Esophagus muscularis mucosa (tissue), 4 donors: ENCODE measurements around the gene ETV6. TPM values are rescaled to one million over a fixed set of nuclear protein-coding genes. Genes with fewer than 3 reads are reported as not detected.

Experiments
- DNase-seq: peaks from one replicate; pipeline ENCODE4 v3.0.0-alpha.2; 2017; ENCODE audit errors: extremely low spot score
- H3K27ac ChIP-seq, 4 donors: fragments of 200-600 bp; sonication (generic); replicated peaks in 1 of 4; 1 replicate in 3 of 4; 2 replicates in 1 of 4; pipeline ENCODE4 v1.5.1; 2016 to 2019; ENCODE audit warnings: mild to moderate bottlenecking in 1 of 4
- H3K27me3 ChIP-seq, 4 donors: fragments of 200-600 bp; sonication (generic); one replicate each; pipeline versions ENCODE4 v1.5.1 to v1.6.0; 2016 to 2019
- H3K36me3 ChIP-seq, 4 donors: fragments of 200-600 bp; sonication (generic); one replicate each; pipeline ENCODE4 v1.5.1; 2016 to 2019
- H3K4me1 ChIP-seq, 4 donors: fragments of 200-600 bp; sonication (generic); one replicate each; pipeline ENCODE4 v1.5.1; 2016 to 2019
- H3K4me3 ChIP-seq, 4 donors: fragments of 200-600 bp; sonication (generic); 1 replicate in 2 of 4; 2 replicates in 2 of 4; pipeline ENCODE4 v1.5.1; 2016 to 2019; ENCODE audit warnings: mild to moderate bottlenecking in 4 of 4, moderate library complexity in 1 of 4
- H3K9me3 ChIP-seq, 4 donors: fragments of 200-600 bp; sonication (generic); 1 replicate in 3 of 4; 2 replicates in 1 of 4; pipeline ENCODE4 v1.5.1; 2016 to 2019
- EP300 ChIP-seq: sonication (generic); formaldehyde crosslinking; IDR thresholded peaks from one replicate; pipeline ENCODE4 v1.6.1; 2017; ENCODE audit warnings: antibody characterized with exemption
- POLR2A ChIP-seq: fragments of 450-650 bp; IDR thresholded peaks from one replicate; pipeline ENCODE4 v1.6.1; 2017; ENCODE audit warnings: antibody characterized with exemption, moderate library complexity, mild to moderate bottlenecking, low read depth
- POLR2AphosphoS5 ChIP-seq, 2 donors: sonication (generic); formaldehyde crosslinking; IDR thresholded peaks; one replicate each; pipeline ENCODE4 v1.6.1; 2017; ENCODE audit warnings: antibody characterized with exemption in 2 of 2
- WGBS: methylation state at CpG from one replicate; pipeline ENCODE4 v1.1.5; 2018; 5-methylcytosine and 5-hydroxymethylcytosine counted together
- intact Hi-C: fragments of 100-400 bp; cut with DNase I; formaldehyde crosslinking; loops from one replicate; pipeline ENCODE4 v1.15.1; 2023
- total RNA-seq, 4 donors: library from RNA; depleted of rRNA; stranded (reverse); fragments of >200 nt; gene quantifications; one replicate each; pipeline versions ENCODE4 v1.1.0 to v1.2.1, GENCODE V29; 2016
- TF ChIP-seq, protein P1 (sequence below), 3 experiments: fragments of 200-600 bp in 2 of 3; fragments of 450-650 bp in 1 of 3; sonication (generic) in 2 of 3; IDR thresholded peaks; one replicate each; pipeline ENCODE4 v1.5.1; 2017 to 2019; ENCODE audit warnings: antibody characterized with exemption in 3 of 3, mild to moderate bottlenecking in 2 of 3, moderate library complexity in 1 of 3

ETV6 gene
- total RNA-seq, 4 donors from 2014 or later: 22.4 to 29.6 (median 25.3) TPM

DNA sequence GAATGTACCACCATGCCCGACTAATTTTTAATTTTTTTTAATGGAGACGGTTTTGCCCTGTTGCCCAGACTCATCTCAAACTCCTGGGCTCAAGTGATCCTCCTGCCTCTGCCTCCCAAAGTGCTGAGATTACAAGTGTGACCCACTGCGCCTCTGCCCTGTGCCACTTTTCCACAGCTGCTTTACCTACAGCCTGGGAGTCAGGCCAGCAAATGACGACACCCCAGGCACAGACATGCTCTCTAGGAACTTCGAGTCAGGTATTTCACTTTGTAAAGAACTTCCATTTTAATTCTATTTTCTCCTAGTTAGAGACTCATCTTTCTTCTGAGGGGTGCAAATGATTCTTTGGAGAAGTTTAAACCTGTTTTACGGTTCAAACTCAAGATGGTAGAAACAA, 89.0 kb downstream of the ETV6 start:
- WGBS: 90% methylated on average over 6 of the region's 6 CpGs
- intact Hi-C loops: no loop called here
- H3K36me3 ChIP-seq: no peaks in the 10 kb centered on the region
- no peaks in the 10 kb centered on the region for H3K9me3 ChIP-seq
- H3K4me1 ChIP-seq: peaks cover 5 to 66% (median 46%) of the 10 kb centered on the region in 4 donors
- peak overlapping the region in 1 of 4 donors; percentile 45 for H3K27ac ChIP-seq
- H3K4me3 ChIP-seq: no peak overlapping the region
- no peak for TF ChIP-seq POLR2A
- TF ChIP-seq EP300: no peak
- TF ChIP-seq, protein P1, sequence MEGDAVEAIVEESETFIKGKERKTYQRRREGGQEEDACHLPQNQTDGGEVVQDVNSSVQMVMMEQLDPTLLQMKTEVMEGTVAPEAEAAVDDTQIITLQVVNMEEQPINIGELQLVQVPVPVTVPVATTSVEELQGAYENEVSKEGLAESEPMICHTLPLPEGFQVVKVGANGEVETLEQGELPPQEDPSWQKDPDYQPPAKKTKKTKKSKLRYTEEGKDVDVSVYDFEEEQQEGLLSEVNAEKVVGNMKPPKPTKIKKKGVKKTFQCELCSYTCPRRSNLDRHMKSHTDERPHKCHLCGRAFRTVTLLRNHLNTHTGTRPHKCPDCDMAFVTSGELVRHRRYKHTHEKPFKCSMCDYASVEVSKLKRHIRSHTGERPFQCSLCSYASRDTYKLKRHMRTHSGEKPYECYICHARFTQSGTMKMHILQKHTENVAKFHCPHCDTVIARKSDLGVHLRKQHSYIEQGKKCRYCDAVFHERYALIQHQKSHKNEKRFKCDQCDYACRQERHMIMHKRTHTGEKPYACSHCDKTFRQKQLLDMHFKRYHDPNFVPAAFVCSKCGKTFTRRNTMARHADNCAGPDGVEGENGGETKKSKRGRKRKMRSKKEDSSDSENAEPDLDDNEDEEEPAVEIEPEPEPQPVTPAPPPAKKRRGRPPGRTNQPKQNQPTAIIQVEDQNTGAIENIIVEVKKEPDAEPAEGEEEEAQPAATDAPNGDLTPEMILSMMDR (IDR thresholded peaks at IDR 0.05): no peak
- DNase-seq: no peak
- H3K27me3 ChIP-seq: no peaks in the 10 kb centered on the region

DNA sequence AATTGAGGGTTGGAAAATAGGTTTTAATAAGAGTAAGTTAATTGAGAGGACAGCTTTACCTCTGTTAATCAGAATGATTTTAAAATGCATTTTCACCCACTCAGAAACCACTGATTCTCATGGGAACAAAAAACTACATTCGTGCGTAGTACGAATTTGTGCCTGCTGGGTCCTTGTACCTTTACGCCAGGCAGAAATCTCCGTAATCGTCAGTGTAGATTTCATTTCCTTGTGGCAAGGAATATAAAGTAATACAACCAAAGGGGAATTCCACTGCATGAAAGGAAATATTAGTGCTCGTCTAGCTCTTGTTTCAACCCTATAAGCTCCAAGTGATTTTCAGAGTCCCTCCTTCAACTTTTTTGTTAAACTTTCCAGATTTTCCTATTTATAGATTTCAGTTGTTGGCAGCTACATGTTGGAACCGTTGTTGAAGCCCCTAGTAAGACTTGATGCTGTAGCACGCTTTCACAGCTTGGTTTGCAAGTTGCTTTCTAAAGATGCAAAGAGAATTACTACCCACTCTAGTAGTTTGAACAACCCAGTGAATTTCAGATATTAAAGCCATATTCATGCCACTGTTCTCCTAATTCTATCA, 90.6 kb downstream of the ETV6 start:
- peak overlapping the region in 1 of 4 donors; percentile 13 for H3K27ac ChIP-seq

DNA sequence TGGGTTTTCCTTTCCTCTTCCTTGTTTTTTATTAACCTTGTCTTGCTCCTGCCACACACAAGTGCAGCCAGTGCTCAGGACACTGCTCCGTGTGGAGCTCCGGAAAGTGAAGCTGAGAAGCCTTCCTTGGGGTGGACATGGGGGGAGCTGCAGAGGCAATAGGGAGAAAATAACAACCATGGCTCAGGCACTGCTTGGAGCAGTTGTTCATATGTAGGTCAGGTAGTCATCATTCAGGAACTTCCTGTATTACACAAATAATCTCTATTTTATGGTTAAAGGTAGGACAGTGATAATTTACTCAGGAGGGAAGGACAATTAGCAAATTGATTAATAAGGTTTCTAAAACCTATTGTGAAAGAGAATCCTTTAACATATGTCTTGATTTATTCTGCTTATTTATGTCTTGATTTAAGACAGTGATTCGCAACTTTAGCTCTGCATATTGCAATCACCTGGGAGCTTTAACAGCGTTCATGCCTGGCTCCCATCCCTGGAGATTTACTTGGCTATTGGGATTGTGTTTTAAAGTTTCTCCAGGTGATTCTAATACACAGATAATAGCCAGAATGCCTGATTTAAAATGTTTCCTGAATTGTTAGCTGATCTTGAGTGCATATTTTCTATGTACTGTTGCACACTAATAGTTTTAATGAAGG, 92.1 kb downstream of the ETV6 start:
- Histone ChIP-seq H3K4me3 (no peak overlapping the region), H3K9me3 (no peaks in the 10 kb centered on the region), H3K36me3 (no peaks in the 10 kb centered on the region), H3K4me1 (peaks cover 8 to 95% (median 73%) of the 10 kb centered on the region in 4 donors), H3K27ac (peak overlapping the region in 1 of 4 donors; percentile 23), H3K27me3 (no peaks in the 10 kb centered on the region)
- intact Hi-C loops: no loop called here
- WGBS: 78% methylated on average over 4 of the region's 4 CpGs
- no peak for TF ChIP-seq POLR2A
- TF ChIP-seq POLR2AphosphoS5 (IDR thresholded peaks at IDR 0.05): no peak
- TF ChIP-seq, protein P1 (IDR thresholded peaks at IDR 0.05): no peak
- TF ChIP-seq EP300: no peak
- DNase-seq: no peak

More for the DNA sequence above, 90.6 kb downstream of the ETV6 start:
- peaks cover 5 to 83% (median 60%) of the 10 kb centered on the region in 4 donors for H3K4me1 ChIP-seq
- H3K36me3 ChIP-seq: no peaks in the 10 kb centered on the region
- intact Hi-C loops: no loop called here
- no peaks in the 10 kb centered on the region for H3K9me3 ChIP-seq
- H3K4me3 ChIP-seq: no peak overlapping the region
- no peaks in the 10 kb centered on the region for H3K27me3 ChIP-seq
- DNase-seq: no peak
- TF ChIP-seq, protein P1 (IDR thresholded peaks at IDR 0.05): no peak
- no peak for TF ChIP-seq EP300
- no peak for TF ChIP-seq POLR2AphosphoS5 (IDR thresholded peaks at IDR 0.05)
- no peak for TF ChIP-seq POLR2A
- 66% methylated on average over 9 of the region's 9 CpGs for WGBS

DNA sequence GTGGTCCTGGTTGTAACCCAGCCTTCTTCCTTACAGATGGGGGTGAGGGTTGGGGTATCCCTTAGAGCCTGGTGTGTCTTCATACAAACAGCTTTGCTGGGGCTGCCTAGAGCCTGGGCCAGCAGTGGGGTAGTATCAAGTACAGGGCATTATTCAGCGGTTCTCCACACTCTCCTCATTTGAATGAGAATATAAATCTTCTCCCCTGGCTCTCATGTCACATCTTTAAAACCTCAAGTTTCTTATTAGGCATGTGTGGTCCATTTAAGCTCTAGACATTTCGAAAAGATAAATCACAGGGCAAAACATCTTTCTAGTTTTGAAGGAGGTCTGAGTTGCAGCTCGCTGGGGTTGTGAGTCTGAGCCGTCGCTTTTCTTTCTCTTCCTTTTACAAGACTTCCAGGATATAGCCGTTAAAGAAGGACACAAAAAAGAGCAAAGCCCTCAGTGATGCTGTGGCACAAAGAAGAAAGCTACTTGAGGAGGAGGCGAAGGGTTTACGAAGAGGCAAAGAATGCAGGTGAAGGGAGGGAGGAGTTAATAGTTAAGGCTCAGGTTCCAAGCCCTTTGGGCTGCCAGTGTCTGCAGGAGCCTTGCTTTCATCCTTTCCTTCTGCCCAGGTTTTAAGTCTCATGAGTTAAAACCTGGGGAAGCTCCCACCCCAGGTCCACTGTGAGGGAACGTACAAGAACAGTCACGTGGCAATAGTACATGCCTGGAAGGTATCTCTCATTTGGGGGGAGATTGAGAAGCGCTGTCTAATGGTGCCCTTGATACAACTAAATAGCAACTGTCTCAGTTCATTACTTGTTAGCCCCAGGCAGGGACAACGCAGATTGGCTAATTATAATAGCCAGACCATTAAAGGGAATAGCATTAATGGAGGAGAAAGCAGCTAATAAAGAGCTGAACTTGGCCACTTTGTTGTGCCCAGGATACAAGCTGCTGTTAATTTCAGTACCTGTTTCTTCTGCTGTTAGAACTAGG, 94.2 kb downstream of the ETV6 start:
- H3K4me3 ChIP-seq: no peak overlapping the region
- intact Hi-C loops: no loop called here
- no peaks in the 10 kb centered on the region for H3K27me3 ChIP-seq
- peak overlapping the region; percentile 61 to 73 (median 64) for H3K27ac ChIP-seq
- no peak for TF ChIP-seq POLR2A
- no peak for TF ChIP-seq EP300
- TF ChIP-seq POLR2AphosphoS5 (IDR thresholded peaks at IDR 0.05): no peak
- TF ChIP-seq, protein P1 (IDR thresholded peaks at IDR 0.05): no peak
- DNase-seq: no peak
- H3K4me1 ChIP-seq: peaks cover 8 to 95% (median 77%) of the 10 kb centered on the region in 4 donors
- no peaks in the 10 kb centered on the region for H3K36me3 ChIP-seq
- no peaks in the 10 kb centered on the region for H3K9me3 ChIP-seq
- WGBS: 53% methylated on average over 12 of the region's 12 CpGs
